Keratinocyte (primary cell): ENCODE results near the gene LRIG2.

Experiments used
- CTCF ChIP-seq, 3 experiments: IDR thresholded peaks in 1 of 3; conservative IDR thresholded peaks in 1 of 3; optimal IDR thresholded peaks in 1 of 3; 2 replicates in 2 of 3; 3 replicates in 1 of 3; pipeline versions ENCODE3 to v1.5.1; 2011; ENCODE audit warnings: low read length in 3 of 3, mild to moderate bottlenecking in 3 of 3, moderate library complexity in 2 of 3, control low read depth in 1 of 3, inconsistent platforms in 1 of 3; ENCODE audit not compliant: insufficient read depth in 2 of 3; ENCODE audit errors: extremely low read depth in 1 of 3
- EZH2 ChIP-seq: IDR thresholded peaks from one replicate; pipeline ENCODE4 v1.6.1; 2012; ENCODE audit warnings: inconsistent platforms, mild to moderate bottlenecking, low read length, moderate library complexity

- TF ChIP-seq EZH2, result no peak
- peak; percentile 75 to 83 (median 78) for TF ChIP-seq CTCF (optimal IDR thresholded peaks at IDR 0.05 in 1 of 3, IDR thresholded peaks at IDR 0.05 in 1 of 3, conservative IDR thresholded peaks at IDR 0.05 in 1 of 3; ENCODE audit: extremely low read depth in 1 of 3, insufficient read depth in 2 of 3, low read length in 3 of 3)
Measured at GRCh38 chr1:113072757-113073478, at the start of gene LRIG2.
